Muscle of leg (tissue), 11 donors: ENCODE data around the gene TCERG1. TPM values are rescaled to one million over a fixed set of nuclear protein-coding genes. Genes with fewer than 3 reads are reported as not detected.
A peak's percentile ranks its signal among the peaks of the same experiment; 100 is the strongest.

Source experiments
- DNase-seq: peaks from one replicate; pipeline ENCODE4 v3.0.0; 2013
- H3K27ac ChIP-seq: one replicate; pipeline ENCODE4 v1.5.1; 2013; ENCODE audit warnings: mild to moderate bottlenecking, low read length, control low read depth
- H3K27me3 ChIP-seq: one replicate; pipeline ENCODE4 v1.6.1; 2013; ENCODE audit warnings: low read length; ENCODE audit not compliant: control insufficient read depth, insufficient read depth
- H3K36me3 ChIP-seq: one replicate; pipeline ENCODE4 v1.6.1; 2013; ENCODE audit warnings: low read length; ENCODE audit not compliant: control insufficient read depth, insufficient read depth
- H3K4me1 ChIP-seq: one replicate; pipeline ENCODE4 v1.6.1; 2013; ENCODE audit warnings: low read length; ENCODE audit not compliant: control insufficient read depth, insufficient read depth
- H3K4me3 ChIP-seq: one replicate; pipeline ENCODE4 v1.5.1; 2013; ENCODE audit warnings: low read length, control low read depth
- H3K9me3 ChIP-seq: replicated peaks from 2 replicates; pipeline ENCODE4 v1.6.1; 2013; ENCODE audit warnings: low read depth, low read length; ENCODE audit not compliant: control insufficient read depth
- WGBS: methylation state at CpG from one replicate; pipeline ENCODE4 v1.1.5; 2013; ENCODE audit warnings: missing lambda C conversion rate; ENCODE audit not compliant: insufficient coverage; 5-methylcytosine and 5-hydroxymethylcytosine counted together
- polyA plus RNA-seq, 8 donors: library from polyadenylated mRNA; unstranded; fragments of 120-200 nt; gene quantifications; one replicate each; pipeline versions ENCODE4 v1.2.1 to v1.2.3, GENCODE V29; 2013; ENCODE audit warnings: inconsistent platforms in 1 of 8, low replicate concordance in 1 of 8; ENCODE audit not compliant: insufficient read length in 8 of 8, insufficient read depth in 1 of 8
- total RNA-seq: library from RNA; stranded (reverse); fragments of 120-200 nt; gene quantifications from one replicate; pipeline ENCODE4 v1.2.4, GENCODE V29; 2013

TCERG1 gene
- total and polyA plus RNA-seq, 9 donors, result 46.8 to 93.3 (median 60.4) TPM

- H3K36me3 ChIP-seq, result peaks cover 2% of the 10 kb centered on the region
- no peak for DNase-seq
- H3K4me1 ChIP-seq, result peaks cover 5% of the 10 kb centered on the region
- H3K27ac ChIP-seq, result no peak overlapping the region
- H3K4me3 ChIP-seq, result no peak overlapping the region
- WGBS, result 45% methylated on average over 1 of the region's 3 CpGs
- no peaks in the 10 kb centered on the region for H3K9me3 ChIP-seq
- H3K27me3 ChIP-seq, result no peaks in the 10 kb centered on the region
Measured at GRCh38 chr5:146450002-146450401, 2.9 kb downstream of the TCERG1 start.

- H3K4me1 ChIP-seq, result peaks cover 5% of the 10 kb centered on the region
- no CpG with 5 or more reads among the region's 6 CpGs for WGBS
Measured at GRCh38 chr5:146451411-146451810, 4.3 kb downstream of the TCERG1 start.

GRCh38 chr5:146457431-146457830 is 10.3 kb downstream of the TCERG1 start:
- Histone ChIP-seq H3K4me3 (no peak overlapping the region), H3K27ac (no peak overlapping the region), H3K36me3 (peaks cover 24% of the 10 kb centered on the region), H3K27me3 (no peaks in the 10 kb centered on the region), H3K4me1 (no peaks in the 10 kb centered on the region), H3K9me3 (no peaks in the 10 kb centered on the region)
- no peak for DNase-seq
- WGBS, result 63% methylated on average over 2 of the region's 2 CpGs

More at GRCh38 chr5:146451411-146451810, 4.3 kb downstream of the TCERG1 start:
- Histone ChIP-seq H3K27ac (no peak overlapping the region), H3K9me3 (no peaks in the 10 kb centered on the region), H3K27me3 (no peaks in the 10 kb centered on the region), H3K36me3 (peaks cover 3% of the 10 kb centered on the region), H3K4me3 (no peak overlapping the region)
- no peak for DNase-seq

- Histone ChIP-seq H3K27me3 (no peaks in the 10 kb centered on the region), H3K4me1 (no peaks in the 10 kb centered on the region), H3K4me3 (no peak overlapping the region), H3K36me3 (peaks cover 29% of the 10 kb centered on the region), H3K9me3 (no peaks in the 10 kb centered on the region), H3K27ac (no peak overlapping the region)
- WGBS, result 92% methylated on average over 5 of the region's 5 CpGs
- no peak for DNase-seq
Measured at GRCh38 chr5:146458894-146459293, 11.8 kb downstream of the TCERG1 start.

GRCh38 chr5:146461319-146461718 is 14.2 kb downstream of the TCERG1 start:
- H3K4me3 ChIP-seq, result no peak overlapping the region
- no peaks in the 10 kb centered on the region for H3K9me3 ChIP-seq
- H3K4me1 ChIP-seq, result no peaks in the 10 kb centered on the region
- H3K27ac ChIP-seq, result no peak overlapping the region
- DNase-seq, result no peak
- peaks cover 26% of the 10 kb centered on the region for H3K36me3 ChIP-seq
- no CpG with 5 or more reads among the region's 1 CpG for WGBS
- H3K27me3 ChIP-seq, result no peaks in the 10 kb centered on the region

GRCh38 chr5:146463446-146463845 is 16.3 kb downstream of the TCERG1 start:
- DNase-seq, result no peak
- Histone ChIP-seq H3K27me3 (no peaks in the 10 kb centered on the region), H3K36me3 (peaks cover 20% of the 10 kb centered on the region), H3K9me3 (no peaks in the 10 kb centered on the region), H3K27ac (no peak overlapping the region), H3K4me3 (no peak overlapping the region), H3K4me1 (no peaks in the 10 kb centered on the region)
- 90% methylated on average over 4 of the region's 6 CpGs for WGBS

- 80% methylated on average over 1 of the region's 3 CpGs for WGBS
- peak; percentile 6 for DNase-seq
- Histone ChIP-seq H3K4me3 (no peak overlapping the region), H3K27me3 (no peaks in the 10 kb centered on the region), H3K27ac (no peak overlapping the region), H3K4me1 (no peaks in the 10 kb centered on the region), H3K9me3 (no peaks in the 10 kb centered on the region), H3K36me3 (peaks cover 19% of the 10 kb centered on the region)
Measured at GRCh38 chr5:146466521-146467349, 19.6 kb downstream of the TCERG1 start.

GRCh38 chr5:146467760-146468159 is 20.6 kb downstream of the TCERG1 start:
- no CpG with 5 or more reads among the region's 1 CpG for WGBS
- Histone ChIP-seq H3K27ac (no peak overlapping the region), H3K27me3 (no peaks in the 10 kb centered on the region), H3K36me3 (peaks cover 24% of the 10 kb centered on the region), H3K4me3 (no peak overlapping the region), H3K9me3 (no peaks in the 10 kb centered on the region), H3K4me1 (no peaks in the 10 kb centered on the region)
- no peak for DNase-seq

GRCh38 chr5:146474065-146474464 is 26.9 kb downstream of the TCERG1 start:
- peak; percentile 2 for DNase-seq

GRCh38 chr5:146475190-146475780 is 28.2 kb downstream of the TCERG1 start:
- WGBS, result no CpG with 5 or more reads among the region's 4 CpGs
- no peaks in the 10 kb centered on the region for H3K9me3 ChIP-seq
- H3K4me3 ChIP-seq, result no peak overlapping the region
- H3K27ac ChIP-seq, result no peak overlapping the region
- no peaks in the 10 kb centered on the region for H3K4me1 ChIP-seq
- no peaks in the 10 kb centered on the region for H3K27me3 ChIP-seq
- H3K36me3 ChIP-seq, result peaks cover 42% of the 10 kb centered on the region
- no peak for DNase-seq

More at GRCh38 chr5:146474065-146474464, 26.9 kb downstream of the TCERG1 start:
- Histone ChIP-seq H3K9me3 (no peaks in the 10 kb centered on the region), H3K27ac (no peak overlapping the region), H3K4me3 (no peak overlapping the region), H3K36me3 (peaks cover 45% of the 10 kb centered on the region), H3K27me3 (no peaks in the 10 kb centered on the region), H3K4me1 (no peaks in the 10 kb centered on the region)
- WGBS, result no CpG with 5 or more reads among the region's 1 CpG
